B cell (primary cell): ENCODE measurements around the gene OR5P2. TPM values are rescaled to one million over a fixed set of nuclear protein-coding genes. Genes with fewer than 3 reads are reported as not detected.

ENCODE experiments used
- ATAC-seq: fragments of 200-7000 bp; cut with Tn5 transposase; one replicate; pipeline ENCODE4 v1.10.0; 2021; ENCODE audit warnings: low read depth, mild to moderate bottlenecking, moderate number of reproducible peaks, moderate library complexity
- CTCF ChIA-PET: fragments of 350-600 bp; sonication (Branson Sonifier 250); formaldehyde crosslinking; loops from one replicate; lab custom pipeline; 2021; ENCODE audit warnings: antibody characterized with exemption, inconsistent platforms; lab: Charles Lee
- POLR2A ChIA-PET: fragments of 350-600 bp; sonication (Branson Sonifier 250); formaldehyde crosslinking; loops from one replicate; lab custom pipeline; 2021; ENCODE audit warnings: antibody characterized with exemption; lab: Charles Lee
- DNase-seq: peaks from one replicate; pipeline ENCODE4 v3.0.0; 2013
- H2AFZ ChIP-seq: 2 replicates; pipeline ENCODE4 v1.6.1; 2012; ENCODE audit warnings: mild to moderate bottlenecking, low read depth, low read length; ENCODE audit not compliant: insufficient read depth, poor library complexity, severe bottlenecking
- H3K27ac ChIP-seq, 2 donors: 1 replicate in 1 of 2; 2 replicates in 1 of 2; pipeline ENCODE4 v1.5.1; 2012 to 2013; ENCODE audit warnings: low read length in 2 of 2, mild to moderate bottlenecking in 2 of 2, moderate library complexity in 1 of 2
- H3K27me3 ChIP-seq, 4 experiments: fragments of 200-600 bp in 1 of 4; sonication (generic) in 1 of 4; replicated peaks in 1 of 4; 1 replicate in 2 of 4; 2 replicates in 2 of 4; pipeline versions ENCODE4 v1.6.1 to v1.7.0; 2013 to 2016; ENCODE audit warnings: low read length in 3 of 4, mild to moderate bottlenecking in 2 of 4, mixed read lengths in 1 of 4, moderate library complexity in 1 of 4; ENCODE audit not compliant: insufficient read depth in 4 of 4, control insufficient read depth in 3 of 4; ENCODE audit errors: control extremely low read depth in 1 of 4
- H3K36me3 ChIP-seq, 2 experiments: replicated peaks in 1 of 2; 1 replicate in 1 of 2; 2 replicates in 1 of 2; pipeline versions ENCODE4 v1.6.1 to v1.7.1; 2013; ENCODE audit warnings: low read length in 1 of 2; ENCODE audit not compliant: insufficient read depth in 2 of 2, control insufficient read depth in 1 of 2; ENCODE audit errors: control extremely low read depth in 1 of 2, extremely low read depth in 1 of 2
- H3K4me1 ChIP-seq, 2 donors: fragments of 200-600 bp in 1 of 2; sonication (generic) in 1 of 2; 1 replicate in 1 of 2; 2 replicates in 1 of 2; pipeline versions ENCODE4 v1.5.1 to v1.6.1; 2013 to 2017; ENCODE audit warnings: low read length in 2 of 2; ENCODE audit not compliant: control insufficient read depth in 2 of 2, insufficient read depth in 2 of 2
- H3K4me2 ChIP-seq: replicated peaks from 2 replicates; pipeline ENCODE3; 2012; ENCODE audit warnings: mild to moderate bottlenecking, low read depth, low read length; ENCODE audit not compliant: poor library complexity, severe bottlenecking
- H3K4me3 ChIP-seq, 5 experiments: fragments of 200-600 bp in 1 of 5; sonication (generic) in 1 of 5; 1 replicate in 3 of 5; 2 replicates in 2 of 5; pipeline versions ENCODE4 v1.5.1 to v1.7.0; 2011 to 2016; ENCODE audit warnings: low read length in 4 of 5, mild to moderate bottlenecking in 4 of 5, low read depth in 2 of 5, control low read depth in 1 of 5, moderate library complexity in 1 of 5; ENCODE audit not compliant: insufficient read depth in 1 of 5; ENCODE audit errors: control extremely low read depth in 1 of 5, extremely low read depth in 1 of 5
- H3K79me2 ChIP-seq: fragments of 200-600 bp; sonication (generic); one replicate; pipeline ENCODE4 v1.6.0; 2016; ENCODE audit warnings: low read length; ENCODE audit not compliant: control insufficient read depth, insufficient read depth
- H3K9ac ChIP-seq: fragments of 200-600 bp; sonication (generic); 2 replicates; pipeline ENCODE4 v1.6.1; 2017; ENCODE audit warnings: mild to moderate bottlenecking, low read length, moderate library complexity
- H3K9me3 ChIP-seq, 3 donors: one replicate each; pipeline versions ENCODE4 v1.6.1 to v1.7.1; 2013; ENCODE audit warnings: low read length in 2 of 3; ENCODE audit not compliant: control insufficient read depth in 2 of 3, insufficient read depth in 1 of 3; ENCODE audit errors: control extremely low read depth in 1 of 3
- H4K20me1 ChIP-seq: 2 replicates; pipeline ENCODE4 v1.6.0; 2012; ENCODE audit warnings: mild to moderate bottlenecking, low read length; ENCODE audit not compliant: insufficient read depth, control insufficient read depth, poor library complexity, severe bottlenecking
- H3K27ac Mint-ChIP-seq: one replicate; pipeline ENCODE4 v1.8.0; 2021; ENCODE audit warnings: mixed read lengths
- H3K27me3 Mint-ChIP-seq: one replicate; pipeline ENCODE4 v1.8.0; 2021; ENCODE audit warnings: mixed read lengths
- H3K4me1 Mint-ChIP-seq: one replicate; pipeline ENCODE4 v1.8.0; 2021; ENCODE audit warnings: mixed read lengths
- H3K4me3 Mint-ChIP-seq: one replicate; pipeline ENCODE4 v1.8.0; 2021; ENCODE audit warnings: mixed read lengths
- H3K9me3 Mint-ChIP-seq: one replicate; pipeline ENCODE4 v1.8.0; 2022; ENCODE audit warnings: mixed read lengths; ENCODE audit not compliant: insufficient read depth
- EZH2 ChIP-seq: IDR thresholded peaks from 2 replicates; pipeline ENCODE4 v1.6.1; 2012; ENCODE audit warnings: borderline replicate concordance, low read depth, mild to moderate bottlenecking, moderate library complexity, low read length; ENCODE audit not compliant: insufficient read depth, poor library complexity, severe bottlenecking
- WGBS: methylation state at CpG from one replicate; pipeline ENCODE4 v1.1.5; 2013; ENCODE audit warnings: missing lambda C conversion rate; ENCODE audit not compliant: insufficient coverage; 5-methylcytosine and 5-hydroxymethylcytosine counted together
- intact Hi-C: fragments of 100-400 bp; cut with micrococcal nuclease; formaldehyde crosslinking; loops from one replicate; pipeline ENCODE4 v1.10.0; 2022
- polyA minus RNA-seq: library from RNA; depleted of rRNA, polyadenylated mRNA; stranded (reverse); fragments of >200 nt; gene quantifications from 2 replicates; pipeline ENCODE4 v1.2.3, GENCODE V29; 2012
- polyA plus RNA-seq: library from polyadenylated mRNA; depleted of rRNA; stranded (reverse); fragments of >200 nt; gene quantifications from 2 replicates; pipeline ENCODE4 v1.2.3, GENCODE V29; 2012
- total RNA-seq, 2 donors: library from RNA; stranded (reverse); fragments of 120-200 nt in 1 of 2; gene quantifications; 1 replicate in 1 of 2; 2 replicates in 1 of 2; pipeline versions ENCODE4 v1.2.3 to v1.2.4, GENCODE V29; 2013 to 2022
- TF ChIP-seq, protein P1 (sequence below): fragments of 200-600 bp; IDR thresholded peaks from one replicate; pipeline ENCODE4 v1.8.0; 2022; ENCODE audit warnings: antibody characterized with exemption, mild to moderate bottlenecking

OR5P2 gene, protein sequence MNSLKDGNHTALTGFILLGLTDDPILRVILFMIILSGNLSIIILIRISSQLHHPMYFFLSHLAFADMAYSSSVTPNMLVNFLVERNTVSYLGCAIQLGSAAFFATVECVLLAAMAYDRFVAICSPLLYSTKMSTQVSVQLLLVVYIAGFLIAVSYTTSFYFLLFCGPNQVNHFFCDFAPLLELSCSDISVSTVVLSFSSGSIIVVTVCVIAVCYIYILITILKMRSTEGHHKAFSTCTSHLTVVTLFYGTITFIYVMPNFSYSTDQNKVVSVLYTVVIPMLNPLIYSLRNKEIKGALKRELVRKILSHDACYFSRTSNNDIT
- total RNA-seq (not detected in 2 replicates), polyA plus RNA-seq (not detected in 2 replicates), polyA minus RNA-seq (not detected in 2 replicates)
- not detected for total RNA-seq (2013)

DNA sequence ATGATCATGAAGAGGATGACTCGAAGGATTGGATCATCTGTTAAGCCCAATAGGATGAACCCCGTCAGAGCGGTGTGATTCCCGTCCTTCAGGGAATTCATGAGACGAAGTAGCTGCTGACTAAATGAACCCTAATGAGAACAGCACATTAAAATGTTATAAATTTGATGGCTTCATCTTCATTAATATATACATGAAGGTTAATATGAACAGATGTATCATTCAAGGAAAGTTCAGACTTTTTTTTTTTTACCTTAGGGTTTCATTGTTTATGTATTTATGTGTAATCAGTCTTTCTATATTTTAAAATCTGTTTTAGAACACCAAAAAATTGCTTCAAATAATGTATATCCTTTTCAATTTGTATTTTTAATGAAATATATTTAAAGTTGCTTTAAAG is at the start of gene OR5P2:
TSS of gene OR5P2 (minus strand) at position 101 of the 400 bp plus-strand sequence. CDS start at position 101, 0 bp downstream.
- peaks cover 0 to 7% (median 0%) of the 10 kb centered on the region in 3 donors for H3K9me3 ChIP-seq
- Mint-ChIP-seq H3K9me3 (peaks cover under 1% of the 10 kb centered on the region), H3K4me1 (no peaks in the 10 kb centered on the region), H3K4me3 (no peak within 1 kb of the TSS), H3K27ac (no peak within 1 kb of the TSS), H3K27me3 (peaks cover 16% of the 10 kb centered on the region)
- TF ChIP-seq EZH2 = no peak
- TF ChIP-seq, protein P1, sequence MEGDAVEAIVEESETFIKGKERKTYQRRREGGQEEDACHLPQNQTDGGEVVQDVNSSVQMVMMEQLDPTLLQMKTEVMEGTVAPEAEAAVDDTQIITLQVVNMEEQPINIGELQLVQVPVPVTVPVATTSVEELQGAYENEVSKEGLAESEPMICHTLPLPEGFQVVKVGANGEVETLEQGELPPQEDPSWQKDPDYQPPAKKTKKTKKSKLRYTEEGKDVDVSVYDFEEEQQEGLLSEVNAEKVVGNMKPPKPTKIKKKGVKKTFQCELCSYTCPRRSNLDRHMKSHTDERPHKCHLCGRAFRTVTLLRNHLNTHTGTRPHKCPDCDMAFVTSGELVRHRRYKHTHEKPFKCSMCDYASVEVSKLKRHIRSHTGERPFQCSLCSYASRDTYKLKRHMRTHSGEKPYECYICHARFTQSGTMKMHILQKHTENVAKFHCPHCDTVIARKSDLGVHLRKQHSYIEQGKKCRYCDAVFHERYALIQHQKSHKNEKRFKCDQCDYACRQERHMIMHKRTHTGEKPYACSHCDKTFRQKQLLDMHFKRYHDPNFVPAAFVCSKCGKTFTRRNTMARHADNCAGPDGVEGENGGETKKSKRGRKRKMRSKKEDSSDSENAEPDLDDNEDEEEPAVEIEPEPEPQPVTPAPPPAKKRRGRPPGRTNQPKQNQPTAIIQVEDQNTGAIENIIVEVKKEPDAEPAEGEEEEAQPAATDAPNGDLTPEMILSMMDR = no peak
- H3K9ac ChIP-seq = no peak within 1 kb of the TSS
- ChIA-PET CTCF (no interaction called here), POLR2A (no interaction called here)
- no peaks in the 10 kb centered on the region for H3K4me1 ChIP-seq
- DNase-seq (no peak), ATAC-seq (no peak)
- intact Hi-C loops = no loop called here
- no peak within 1 kb of the TSS for H3K4me3 ChIP-seq
- H3K4me2 ChIP-seq = no peak within 1 kb of the TSS
- no peaks in the 10 kb centered on the region for H3K27me3 ChIP-seq
- H2AFZ ChIP-seq = no peak within 1 kb of the TSS
- no peaks in the 10 kb centered on the region for H3K79me2 ChIP-seq
- H4K20me1 ChIP-seq = no peaks in the 10 kb centered on the region
- H3K27ac ChIP-seq = no peak within 1 kb of the TSS
- 81% methylated on average over 2 of the region's 5 CpGs for WGBS
- H3K36me3 ChIP-seq = no peaks in the 10 kb centered on the region

DNA sequence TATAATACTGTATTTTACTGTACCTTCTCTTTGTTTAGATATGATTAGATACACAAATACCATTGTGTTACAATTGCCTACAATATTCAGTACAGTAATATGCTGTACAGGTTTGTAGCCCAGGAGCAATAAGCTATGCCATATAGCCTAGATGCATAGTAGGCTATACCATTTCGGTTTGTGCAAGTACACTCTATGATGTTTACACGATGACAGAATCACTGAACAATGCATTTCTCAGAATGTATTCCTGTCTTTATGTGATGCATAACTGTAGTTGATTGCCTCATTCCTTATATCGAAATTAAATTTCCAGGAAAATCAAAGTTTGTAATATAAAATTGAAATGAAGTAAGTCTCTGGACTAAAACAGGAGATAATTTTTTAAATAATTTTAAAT is 49.3 kb upstream of the OR5P2 start:
- TF ChIP-seq, protein P1 = no peak
- TF ChIP-seq EZH2 = no peak
- no peak overlapping the region for H3K27ac Mint-ChIP-seq
- H3K9me3 ChIP-seq = no peaks in the 10 kb centered on the region
- ChIA-PET POLR2A (no interaction called here), CTCF (no interaction called here)
- H3K4me2 ChIP-seq = no peak overlapping the region
- ATAC-seq (no peak), DNase-seq (no peak)
- intact Hi-C loops = no loop called here
- no peak overlapping the region for H3K4me3 ChIP-seq
- no peaks in the 10 kb centered on the region for H3K4me1 ChIP-seq
- H2AFZ ChIP-seq = no peak overlapping the region
- H3K79me2 ChIP-seq = no peaks in the 10 kb centered on the region
- H3K9ac ChIP-seq = no peak overlapping the region
- H3K27me3 Mint-ChIP-seq = peaks cover 9% of the 10 kb centered on the region
- H3K27me3 ChIP-seq = no peaks in the 10 kb centered on the region
- no CpG with 5 or more reads among the region's 3 CpGs for WGBS
- no peaks in the 10 kb centered on the region for H4K20me1 ChIP-seq
- H3K4me1 Mint-ChIP-seq = peaks cover 3% of the 10 kb centered on the region
- H3K36me3 ChIP-seq = no peaks in the 10 kb centered on the region
- H3K4me3 Mint-ChIP-seq = no peak overlapping the region
- no peak overlapping the region for H3K27ac ChIP-seq
- no peaks in the 10 kb centered on the region for H3K9me3 Mint-ChIP-seq
